CD14-positive monocyte (primary cell): ENCODE measurements around the gene HIPK3. TPM values are rescaled to one million over a fixed set of nuclear protein-coding genes. Genes with fewer than 3 reads are reported as not detected.
A peak's percentile ranks its signal among the peaks of the same experiment; 100 is the strongest.

Source experiments
- DNase-seq, 3 donors: peaks; one replicate each; pipeline ENCODE4 v3.0.0-alpha.2; 2011 to 2022
- H2AFZ ChIP-seq: 2 replicates; pipeline ENCODE4 v1.6.0; 2012; ENCODE audit warnings: mild to moderate bottlenecking, low read depth, low read length, inconsistent platforms; ENCODE audit not compliant: insufficient read depth, poor library complexity, severe bottlenecking
- H3K27ac ChIP-seq, 2 donors: 1 replicate in 1 of 2; 2 replicates in 1 of 2; pipeline ENCODE4 v1.5.1; 2012 to 2013; ENCODE audit warnings: low read length in 2 of 2, control low read depth in 1 of 2, inconsistent platforms in 1 of 2, low read depth in 1 of 2, mild to moderate bottlenecking in 1 of 2
- H3K27me3 ChIP-seq, 2 donors: one replicate each; pipeline versions ENCODE4 v1.6.0 to v1.6.1; 2011 to 2013; ENCODE audit warnings: low read length in 2 of 2; ENCODE audit not compliant: control insufficient read depth in 2 of 2, insufficient read depth in 2 of 2
- H3K36me3 ChIP-seq, 2 donors: replicated peaks in 1 of 2; 1 replicate in 1 of 2; 2 replicates in 1 of 2; pipeline versions ENCODE4 v1.5.1 to v1.6.1; 2012 to 2013; ENCODE audit warnings: low read length in 2 of 2, control low read depth in 1 of 2, inconsistent platforms in 1 of 2, mild to moderate bottlenecking in 1 of 2; ENCODE audit not compliant: insufficient read depth in 2 of 2, control insufficient read depth in 1 of 2
- H3K4me1 ChIP-seq, 2 donors: 1 replicate in 1 of 2; 2 replicates in 1 of 2; pipeline versions ENCODE4 v1.5.1 to v1.6.1; 2012 to 2013; ENCODE audit warnings: low read length in 2 of 2, control low read depth in 1 of 2, inconsistent platforms in 1 of 2, mild to moderate bottlenecking in 1 of 2, moderate library complexity in 1 of 2; ENCODE audit not compliant: insufficient read depth in 2 of 2, control insufficient read depth in 1 of 2
- H3K4me2 ChIP-seq: replicated peaks from 2 replicates; pipeline ENCODE3; 2012; ENCODE audit warnings: low read length, moderate library complexity, mild to moderate bottlenecking; ENCODE audit not compliant: poor library complexity, severe bottlenecking; ENCODE audit errors: extremely low read depth
- H3K4me3 ChIP-seq, 3 experiments: fragments of 200-600 bp in 1 of 3; sonication (generic) in 1 of 3; replicated peaks in 1 of 3; 1 replicate in 2 of 3; 2 replicates in 1 of 3; pipeline ENCODE4 v1.5.1; 2011 to 2013; ENCODE audit warnings: low read length in 3 of 3, mild to moderate bottlenecking in 3 of 3, control low read depth in 2 of 3, low read depth in 2 of 3, inconsistent platforms in 1 of 3, moderate library complexity in 1 of 3
- H3K79me2 ChIP-seq: 2 replicates; pipeline ENCODE4 v1.6.0; 2012; ENCODE audit warnings: mild to moderate bottlenecking, control low read depth, inconsistent platforms, low read length, moderate library complexity; ENCODE audit not compliant: insufficient read depth
- H3K9ac ChIP-seq: 2 replicates; pipeline ENCODE4 v1.6.0; 2017; ENCODE audit warnings: low read length, mild to moderate bottlenecking; ENCODE audit not compliant: insufficient read depth, poor library complexity, severe bottlenecking
- H3K9me3 ChIP-seq, 2 donors: replicated peaks in 1 of 2; 1 replicate in 1 of 2; 2 replicates in 1 of 2; pipeline versions ENCODE4 v1.5.1 to v1.6.1; 2012 to 2013; ENCODE audit warnings: low read length in 2 of 2, control low read depth in 1 of 2; ENCODE audit not compliant: control insufficient read depth in 1 of 2, insufficient read depth in 1 of 2
- H4K20me1 ChIP-seq: 2 replicates; pipeline ENCODE4 v1.6.0; 2012; ENCODE audit warnings: mild to moderate bottlenecking, low read length, control low read depth, moderate library complexity; ENCODE audit not compliant: insufficient read depth
- H3K27ac Mint-ChIP-seq, 7 donors: one replicate each; pipeline ENCODE4 v1.8.0; 2020; ENCODE audit warnings: mild to moderate bottlenecking in 7 of 7, mixed read lengths in 7 of 7, moderate library complexity in 6 of 7, inconsistent platforms in 2 of 7
- H3K27me3 Mint-ChIP-seq, 3 donors: one replicate each; pipeline ENCODE4 v1.8.0; 2021 to 2022; ENCODE audit warnings: low read depth in 3 of 3, mild to moderate bottlenecking in 3 of 3, mixed read lengths in 3 of 3, moderate library complexity in 3 of 3, inconsistent platforms in 1 of 3
- H3K36me3 Mint-ChIP-seq, 2 donors: one replicate each; pipeline ENCODE4 v1.8.0; 2020; ENCODE audit warnings: mixed read lengths in 2 of 2, inconsistent platforms in 1 of 2, mild to moderate bottlenecking in 1 of 2
- H3K4me1 Mint-ChIP-seq: one replicate; pipeline ENCODE4 v1.8.0; 2020; ENCODE audit warnings: mild to moderate bottlenecking, mixed read lengths
- H3K4me3 Mint-ChIP-seq, 2 donors: one replicate each; pipeline ENCODE4 v1.8.0; 2020; ENCODE audit warnings: mild to moderate bottlenecking in 2 of 2, mixed read lengths in 2 of 2, moderate library complexity in 1 of 2
- H3K9me3 Mint-ChIP-seq, 7 donors: one replicate each; pipeline ENCODE4 v1.8.0; 2020 to 2022; ENCODE audit warnings: mixed read lengths in 7 of 7, mild to moderate bottlenecking in 6 of 7, moderate library complexity in 6 of 7, inconsistent platforms in 2 of 7
- WGBS: methylation state at CpG from one replicate; pipeline ENCODE4 v1.1.5; 2013; ENCODE audit warnings: missing lambda C conversion rate; ENCODE audit not compliant: insufficient coverage; 5-methylcytosine and 5-hydroxymethylcytosine counted together
- intact Hi-C, 2 donors: fragments of 100-400 bp; cut with micrococcal nuclease; formaldehyde crosslinking; loops; one replicate each; pipeline versions ENCODE4 v1.15.0 to v1.15.1; 2023
- polyA plus RNA-seq, 3 donors: library from polyadenylated mRNA; depleted of rRNA in 1 of 3; unstranded in 2 of 3; stranded (reverse) in 1 of 3; fragments of 300-500 nt in 2 of 3; fragments of >200 nt in 1 of 3; fragmentation: Illumina TruSeq in 2 of 3; gene quantifications; 1 replicate in 2 of 3; 2 replicates in 1 of 3; pipeline ENCODE4 v1.2.3, GENCODE V29; 2012 to 2021
- TF ChIP-seq, protein P1 (sequence below): fragments of 200-600 bp; IDR thresholded peaks from one replicate; pipeline ENCODE4 v1.8.0; 2022; ENCODE audit warnings: antibody characterized with exemption, mild to moderate bottlenecking

The HIPK3 gene
- polyA plus RNA-seq, 3 donors, result 62.0 to 68.6 (median 63.5) TPM

DNA sequence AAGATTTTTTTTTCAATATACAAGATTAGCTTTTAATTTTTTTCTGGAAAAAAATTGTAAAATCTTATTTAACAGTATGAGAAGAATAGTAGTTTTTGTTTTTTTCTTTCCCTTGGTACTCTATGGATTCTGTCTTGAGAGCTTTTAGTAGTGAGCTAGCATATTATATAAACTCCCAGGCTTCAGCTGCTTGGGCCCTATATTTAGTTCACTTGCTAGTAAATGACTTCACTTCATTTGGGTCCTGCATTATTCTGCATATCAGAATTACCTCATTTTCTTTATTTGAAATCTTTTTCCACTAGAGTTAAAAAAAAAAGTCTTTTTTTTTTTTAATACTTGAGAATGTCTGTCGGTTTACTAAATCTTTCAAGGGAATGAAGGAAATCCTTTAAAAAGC, 33.1 kb downstream of the HIPK3 start:
- no peaks in the 10 kb centered on the region for H3K4me1 ChIP-seq
- H3K9me3 Mint-ChIP-seq, result no peaks in the 10 kb centered on the region
- H3K9me3 ChIP-seq, result no peaks in the 10 kb centered on the region
- H3K4me2 ChIP-seq, result no peak overlapping the region
- H3K4me3 ChIP-seq, result no peak overlapping the region
- H3K36me3 ChIP-seq, result peaks cover 31 to 70% of the 10 kb centered on the region in 2 donors
- no peak overlapping the region for H2AFZ ChIP-seq
- no peak overlapping the region for H3K4me3 Mint-ChIP-seq
- H3K79me2 ChIP-seq, result peaks cover 100% of the 10 kb centered on the region
- intact Hi-C loops, result no loop called here
- no peak overlapping the region for H3K27ac ChIP-seq
- H3K9ac ChIP-seq, result no peak overlapping the region
- WGBS, result no CpG with 5 or more reads among the region's 1 CpG
- peak overlapping the region in 1 of 7 donors; percentile 20 for H3K27ac Mint-ChIP-seq
- peaks cover 4% of the 10 kb centered on the region for H3K4me1 Mint-ChIP-seq
- H3K27me3 ChIP-seq, result no peaks in the 10 kb centered on the region
- peaks cover 31 to 54% of the 10 kb centered on the region in 2 donors for H3K36me3 Mint-ChIP-seq
- no peak for DNase-seq
- H3K27me3 Mint-ChIP-seq, result no peaks in the 10 kb centered on the region
- TF ChIP-seq, protein P1, sequence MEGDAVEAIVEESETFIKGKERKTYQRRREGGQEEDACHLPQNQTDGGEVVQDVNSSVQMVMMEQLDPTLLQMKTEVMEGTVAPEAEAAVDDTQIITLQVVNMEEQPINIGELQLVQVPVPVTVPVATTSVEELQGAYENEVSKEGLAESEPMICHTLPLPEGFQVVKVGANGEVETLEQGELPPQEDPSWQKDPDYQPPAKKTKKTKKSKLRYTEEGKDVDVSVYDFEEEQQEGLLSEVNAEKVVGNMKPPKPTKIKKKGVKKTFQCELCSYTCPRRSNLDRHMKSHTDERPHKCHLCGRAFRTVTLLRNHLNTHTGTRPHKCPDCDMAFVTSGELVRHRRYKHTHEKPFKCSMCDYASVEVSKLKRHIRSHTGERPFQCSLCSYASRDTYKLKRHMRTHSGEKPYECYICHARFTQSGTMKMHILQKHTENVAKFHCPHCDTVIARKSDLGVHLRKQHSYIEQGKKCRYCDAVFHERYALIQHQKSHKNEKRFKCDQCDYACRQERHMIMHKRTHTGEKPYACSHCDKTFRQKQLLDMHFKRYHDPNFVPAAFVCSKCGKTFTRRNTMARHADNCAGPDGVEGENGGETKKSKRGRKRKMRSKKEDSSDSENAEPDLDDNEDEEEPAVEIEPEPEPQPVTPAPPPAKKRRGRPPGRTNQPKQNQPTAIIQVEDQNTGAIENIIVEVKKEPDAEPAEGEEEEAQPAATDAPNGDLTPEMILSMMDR, result no peak
- H4K20me1 ChIP-seq, result peaks cover 100% of the 10 kb centered on the region

DNA sequence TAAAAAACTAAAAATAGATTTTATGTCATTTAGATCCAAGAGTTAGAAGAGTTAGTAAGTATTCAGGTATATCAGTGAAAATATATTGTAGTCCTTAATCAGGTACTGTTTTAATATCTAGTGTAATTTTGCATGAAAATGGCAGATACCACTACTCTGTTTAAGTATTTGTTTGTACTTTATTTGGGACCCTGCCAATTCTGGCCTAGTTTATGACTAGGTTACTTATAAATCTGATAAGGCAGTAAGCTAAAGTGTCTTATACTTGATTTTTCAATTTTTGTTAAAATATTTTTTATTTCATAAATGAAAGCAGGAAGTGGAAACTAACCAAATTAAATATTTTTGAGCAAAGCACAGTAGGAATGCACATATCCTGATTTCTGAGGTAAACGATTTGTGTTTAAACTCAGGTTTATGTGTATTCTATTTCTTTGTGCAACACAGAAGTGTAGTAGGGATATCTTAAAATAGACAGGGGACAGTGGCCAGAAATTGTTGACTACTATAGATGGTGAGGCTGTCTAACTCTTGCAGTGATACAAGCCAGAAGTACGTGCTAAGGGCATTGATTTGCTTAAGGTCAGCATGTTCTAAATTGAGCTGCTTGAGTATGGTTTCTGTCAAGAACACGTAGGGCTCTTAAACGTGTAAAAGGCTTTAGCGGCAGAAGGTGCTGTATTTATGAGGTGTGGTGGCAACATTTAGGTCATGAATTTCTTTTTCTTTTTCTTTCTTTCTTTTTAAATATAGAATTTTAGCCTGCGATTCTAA, 34.0 kb downstream of the HIPK3 start:
- H4K20me1 ChIP-seq, result peaks cover 100% of the 10 kb centered on the region
- H3K27ac ChIP-seq, result no peak overlapping the region

More for the DNA sequence above, 34.0 kb downstream of the HIPK3 start:
- H3K36me3 ChIP-seq, result peaks cover 33 to 73% of the 10 kb centered on the region in 2 donors
- H3K79me2 ChIP-seq, result peaks cover 100% of the 10 kb centered on the region
- H3K4me3 ChIP-seq, result no peak overlapping the region
- Mint-ChIP-seq H3K36me3 (peaks cover 38 to 63% of the 10 kb centered on the region in 2 donors), H3K27me3 (no peaks in the 10 kb centered on the region), H3K4me3 (no peak overlapping the region), H3K9me3 (no peaks in the 10 kb centered on the region), H3K27ac (peak overlapping the region in 2 of 7 donors; percentile 11 to 40), H3K4me1 (peaks cover 6% of the 10 kb centered on the region)
- DNase-seq, result no peak
- intact Hi-C loops, result no loop called here
- H3K4me2 ChIP-seq, result no peak overlapping the region
- no peaks in the 10 kb centered on the region for H3K27me3 ChIP-seq
- H3K4me1 ChIP-seq, result no peaks in the 10 kb centered on the region
- H3K9ac ChIP-seq, result no peak overlapping the region
- TF ChIP-seq, protein P1, result no peak
- 81% methylated on average over 2 of the region's 6 CpGs for WGBS
- H3K9me3 ChIP-seq, result no peaks in the 10 kb centered on the region
- H2AFZ ChIP-seq, result no peak overlapping the region
